ENCODE measurements around the gene PRR12. TPM values are rescaled to one million over a fixed set of nuclear protein-coding genes. Genes with fewer than 3 reads are reported as not detected.

PRR12 gene
- total RNA-seq, 2 donors from 2014 or later, result 12.4 to 24.5 TPM

- ATAC-seq (ENCODE audit: insufficient number of reproducible peaks, low FRiP score, low read depth), result no peak
- no peak overlapping the region for H3K27ac ChIP-seq
- peaks cover 6 to 11% of the 10 kb centered on the region in 2 donors for H3K4me1 ChIP-seq (ENCODE audit: control insufficient read depth in 1 of 2, low read depth in 2 of 2)
- no peaks in the 10 kb centered on the region for H3K27me3 ChIP-seq (replicated peaks; ENCODE audit: insufficient read depth)
- peaks cover 6% of the 10 kb centered on the region for H3K36me3 ChIP-seq
- no peak for DNase-seq (ENCODE audit: low spot score)
- H3K4me3 ChIP-seq, result no peak overlapping the region
- H3K9me3 ChIP-seq, result no peaks in the 10 kb centered on the region
- no peak for TF ChIP-seq CTCF (IDR thresholded peaks at IDR 0.05)
Measured at GRCh38 chr19:49564616-49565045, 26.4 kb upstream of the PRR12 start.

- TF ChIP-seq CTCF (IDR thresholded peaks at IDR 0.05), result no peak
- peaks cover 9 to 11% of the 10 kb centered on the region in 2 donors for H3K4me1 ChIP-seq (ENCODE audit: control insufficient read depth in 1 of 2, low read depth in 2 of 2)
- H3K4me3 ChIP-seq, result no peak overlapping the region
- no peaks in the 10 kb centered on the region for H3K27me3 ChIP-seq (replicated peaks; ENCODE audit: insufficient read depth)
- ATAC-seq (ENCODE audit: insufficient number of reproducible peaks, low FRiP score, low read depth) (no peak), DNase-seq (ENCODE audit: low spot score) (no peak)
- H3K36me3 ChIP-seq, result no peaks in the 10 kb centered on the region
- no peak overlapping the region for H3K27ac ChIP-seq
- H3K9me3 ChIP-seq, result no peaks in the 10 kb centered on the region
Measured at GRCh38 chr19:49565261-49565660, 25.7 kb upstream of the PRR12 start.

GRCh38 chr19:49566302-49566701, 24.7 kb upstream of the PRR12 start:
- no peak for DNase-seq (ENCODE audit: low spot score)
- no peak overlapping the region for H3K4me3 ChIP-seq
- no peaks in the 10 kb centered on the region for H3K27me3 ChIP-seq (replicated peaks; ENCODE audit: insufficient read depth)
- no peak overlapping the region for H3K27ac ChIP-seq
- no peak for TF ChIP-seq CTCF (IDR thresholded peaks at IDR 0.05)
- ATAC-seq (ENCODE audit: insufficient number of reproducible peaks, low FRiP score, low read depth), result no peak
- H3K9me3 ChIP-seq, result no peaks in the 10 kb centered on the region
- peaks cover 13 to 17% of the 10 kb centered on the region in 2 donors for H3K4me1 ChIP-seq (ENCODE audit: control insufficient read depth in 1 of 2, low read depth in 2 of 2)
- H3K36me3 ChIP-seq, result no peaks in the 10 kb centered on the region

- TF ChIP-seq CTCF (IDR thresholded peaks at IDR 0.05), result no peak
- Histone ChIP-seq H3K4me1 (ENCODE audit: control insufficient read depth in 1 of 2, low read depth in 2 of 2) (peaks cover 13 to 17% of the 10 kb centered on the region in 2 donors), H3K27me3 (replicated peaks; ENCODE audit: insufficient read depth) (no peaks in the 10 kb centered on the region), H3K9me3 (no peaks in the 10 kb centered on the region), H3K36me3 (no peaks in the 10 kb centered on the region), H3K27ac (no peak overlapping the region), H3K4me3 (no peak overlapping the region)
- DNase-seq (ENCODE audit: low spot score), result no peak
- ATAC-seq (ENCODE audit: insufficient number of reproducible peaks, low FRiP score, low read depth), result no peak
Measured at GRCh38 chr19:49567861-49568441, 23.0 kb upstream of the PRR12 start.

GRCh38 chr19:49570138-49570856, 20.7 kb upstream of the PRR12 start:
- Histone ChIP-seq H3K36me3 (peaks cover 4% of the 10 kb centered on the region), H3K27me3 (replicated peaks; ENCODE audit: insufficient read depth) (no peaks in the 10 kb centered on the region), H3K4me3 (no peak overlapping the region), H3K9me3 (no peaks in the 10 kb centered on the region), H3K27ac (no peak overlapping the region), H3K4me1 (ENCODE audit: control insufficient read depth in 1 of 2, low read depth in 2 of 2) (peaks cover 9% of the 10 kb centered on the region in 2 donors)
- ATAC-seq (ENCODE audit: insufficient number of reproducible peaks, low FRiP score, low read depth), result peak; percentile 63
- peak; percentile 96 for TF ChIP-seq CTCF (IDR thresholded peaks at IDR 0.05)
- DNase-seq (ENCODE audit: low spot score), result no peak
